Hematopoietic multipotent progenitor cell (in vitro differentiated cells): ENCODE results near the gene SLC35A3. TPM values are rescaled to one million over a fixed set of nuclear protein-coding genes. Genes with fewer than 3 reads are reported as not detected.
"Not testable (repeated sequence)": the region's sequence is repeated elsewhere in the genome, so short reads cannot be mapped to it uniquely, and the experiment has no call there.

Experiments used
- DNase-seq, 3 donors: peaks; one replicate each; pipeline ENCODE4 v3.0.0-alpha.2; 2011 to 2015; ENCODE audit warnings: low read depth in 2 of 3, low spot score in 2 of 3
- total RNA-seq: library from RNA; depleted of rRNA; stranded (reverse); fragments of >200 nt; gene quantifications from one replicate; pipeline ENCODE4 v1.2.3, GENCODE V29; 2012

Gene SLC35A3
- 16.2 TPM for total RNA-seq

DNA sequence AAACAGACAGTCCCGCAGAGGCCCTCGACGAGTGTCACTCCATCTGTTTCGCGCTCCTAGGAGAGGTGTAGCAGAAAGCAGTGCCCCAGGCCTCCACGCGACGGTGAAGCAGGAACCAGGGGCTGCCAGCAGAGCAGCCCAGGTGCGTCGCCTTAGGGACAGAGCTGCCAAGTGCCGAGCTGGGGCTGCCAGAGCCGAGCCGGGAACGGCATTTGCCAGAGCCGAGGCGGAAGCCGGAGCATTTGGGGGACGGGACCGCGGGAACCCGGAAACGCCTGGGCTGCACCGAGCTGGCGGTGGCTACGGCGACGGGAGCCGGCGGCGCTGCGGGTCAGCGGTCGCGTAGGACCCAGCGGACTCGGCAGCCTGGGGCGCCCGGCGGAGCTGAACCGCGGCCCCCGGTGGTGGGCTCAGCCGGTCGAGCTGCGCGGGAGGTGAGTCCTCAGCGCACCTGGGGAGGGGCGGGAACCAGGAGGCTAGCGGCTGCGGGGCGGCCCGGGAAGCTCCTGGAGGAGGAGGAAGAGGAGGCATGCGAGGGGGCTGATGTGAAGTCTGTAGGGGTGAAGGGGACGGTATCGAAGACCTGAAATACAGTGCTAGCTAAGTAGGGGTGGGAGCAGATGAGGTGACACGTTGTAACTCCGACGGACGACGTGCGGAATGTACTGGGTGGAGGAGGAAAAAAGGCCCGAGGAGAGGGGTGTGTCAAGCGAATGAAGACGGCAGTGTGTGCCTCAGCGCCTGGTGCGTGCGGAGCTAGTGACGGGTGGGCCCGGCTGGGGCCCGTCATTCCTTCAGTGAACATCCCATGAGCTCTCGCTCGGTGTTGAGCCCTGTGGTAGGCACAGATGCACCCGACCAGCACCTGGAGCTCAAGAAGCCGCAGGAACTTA, at the start of gene SLC35A3:
Gene SLC35A3 (plus strand): TSS at position 268 of the 893 bp plus-strand sequence. CDS start 23,559 bp downstream, outside the sequence.
- DNase-seq = peak; percentile 46 to 82 (median 75)

DNA sequence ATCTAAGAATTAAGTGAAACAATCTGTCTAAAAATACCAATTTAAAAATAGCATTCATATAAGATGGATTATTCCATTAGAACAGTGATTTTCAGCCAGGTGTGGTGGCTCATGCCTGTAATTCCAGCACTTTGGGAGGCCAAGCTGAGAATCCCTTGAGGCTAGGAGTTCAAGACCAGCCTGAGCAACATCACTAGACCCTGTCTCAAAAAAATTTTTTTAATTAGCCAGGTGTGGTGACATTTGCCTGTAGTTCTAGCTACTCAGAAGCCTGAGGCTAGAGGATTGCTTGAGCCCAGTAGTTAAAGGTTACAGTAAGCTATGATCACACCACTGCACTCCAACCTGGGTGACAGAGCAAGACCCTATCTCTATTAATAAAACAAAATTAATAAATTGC, 35.0 kb upstream of the SLC35A3 start:
- no peak for DNase-seq

DNA sequence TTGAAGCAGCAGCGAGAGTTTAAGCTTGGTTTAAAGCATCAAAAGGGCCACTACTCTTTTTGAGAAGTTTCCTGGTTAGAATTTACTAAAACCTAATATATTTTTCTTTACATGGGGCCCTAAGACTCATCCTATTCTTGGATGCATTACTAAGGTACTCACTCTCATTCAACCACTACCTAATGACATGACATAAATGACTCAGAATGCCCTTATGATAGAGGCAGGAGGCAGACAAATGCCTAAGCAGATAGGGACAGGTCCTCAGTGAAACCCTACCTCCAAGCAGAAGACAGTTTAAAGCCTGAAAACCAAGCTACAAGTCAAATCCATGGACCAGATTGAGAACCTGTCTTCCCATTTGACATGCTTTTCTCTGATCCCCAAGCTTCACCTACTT, 34.3 kb upstream of the SLC35A3 start:
- DNase-seq = no peak

DNA sequence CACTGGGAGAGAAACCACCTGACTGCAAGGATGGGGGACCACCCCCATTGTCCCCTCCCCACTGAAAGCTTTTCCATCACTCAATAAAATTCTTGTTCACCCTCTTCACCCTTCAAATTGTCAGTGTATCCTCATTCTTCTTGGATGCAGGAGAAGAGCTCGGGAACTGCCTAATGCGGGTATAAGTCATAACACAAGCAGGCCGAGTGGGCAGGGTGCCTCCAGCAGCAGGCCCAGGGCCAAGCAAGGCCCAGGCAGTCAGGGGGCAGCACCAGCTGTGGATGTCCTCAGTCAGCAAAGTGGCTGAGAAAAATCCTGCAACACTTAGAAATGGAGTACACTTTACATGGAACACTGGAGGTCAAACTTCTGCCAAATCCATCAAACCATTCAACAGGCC, 33.7 kb upstream of the SLC35A3 start:
- DNase-seq = no peak

DNA sequence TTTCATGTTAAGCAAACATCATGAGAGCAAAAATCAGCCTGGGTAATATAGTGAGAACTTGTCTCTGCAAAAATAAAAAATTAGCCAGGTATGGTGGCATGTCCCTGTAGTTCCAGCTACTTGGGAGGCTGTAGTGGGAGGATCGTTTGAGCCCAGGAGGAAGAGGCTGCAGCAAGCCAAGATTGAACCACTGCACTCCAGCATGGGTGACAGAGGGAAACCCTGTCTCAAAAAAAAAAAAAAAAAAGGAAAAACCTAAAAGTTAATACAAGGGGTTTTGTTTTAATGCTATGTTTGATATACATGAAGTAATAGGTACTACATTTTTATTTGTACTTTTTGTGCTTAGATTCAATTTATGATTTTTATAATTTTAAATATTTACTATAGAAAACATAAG, 27.1 kb upstream of the SLC35A3 start:
- DNase-seq = no peak

DNA sequence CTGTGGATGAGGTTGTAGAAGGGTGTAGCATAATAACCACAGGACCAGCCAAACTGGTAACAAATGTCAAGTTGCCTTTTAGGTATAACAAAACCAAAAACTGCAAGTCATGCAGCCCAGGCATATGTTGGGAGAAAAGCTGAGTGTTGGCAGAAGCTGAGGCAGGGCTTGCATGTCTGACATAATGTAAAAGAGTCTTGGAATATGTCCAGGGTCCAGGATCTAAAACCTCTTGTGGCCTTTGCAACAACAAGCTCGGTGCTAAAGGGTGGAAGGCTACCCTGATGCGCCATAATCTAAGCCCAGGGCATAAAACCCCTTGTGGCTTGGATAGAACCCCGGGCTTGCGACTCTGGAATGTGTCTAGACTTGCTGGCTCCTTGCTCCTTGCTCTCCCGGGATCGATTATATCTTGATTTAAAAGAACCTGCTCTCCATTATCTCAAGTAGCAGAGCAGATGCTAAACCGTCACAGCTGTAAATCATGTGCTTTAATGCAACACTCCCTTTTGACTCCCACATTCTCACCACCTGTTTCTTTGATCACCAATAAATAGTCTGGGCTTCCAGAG, 26.5 kb upstream of the SLC35A3 start:
- peak in 2 of 3 donors; percentile 5 to 32 for DNase-seq

DNA sequence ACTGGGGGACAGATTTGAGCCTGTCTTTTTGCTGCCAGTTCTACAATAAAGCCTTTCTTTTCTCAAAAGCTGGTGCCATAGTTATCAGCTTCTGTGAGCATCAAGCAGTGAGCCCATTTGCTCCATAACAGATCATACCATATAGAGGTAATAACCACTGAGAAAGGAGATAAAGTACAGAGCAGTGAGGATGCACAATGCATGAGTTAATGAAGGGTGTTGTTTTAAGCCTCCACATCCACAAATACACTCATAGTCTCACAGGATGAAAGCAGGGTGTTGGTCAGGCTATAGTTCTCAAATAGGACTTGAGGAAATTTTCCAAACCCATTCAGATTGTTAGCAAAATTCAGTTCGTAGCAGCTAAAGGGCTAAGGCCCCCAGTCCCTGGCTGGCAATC, 25.6 kb upstream of the SLC35A3 start:
- DNase-seq = no peak

DNA sequence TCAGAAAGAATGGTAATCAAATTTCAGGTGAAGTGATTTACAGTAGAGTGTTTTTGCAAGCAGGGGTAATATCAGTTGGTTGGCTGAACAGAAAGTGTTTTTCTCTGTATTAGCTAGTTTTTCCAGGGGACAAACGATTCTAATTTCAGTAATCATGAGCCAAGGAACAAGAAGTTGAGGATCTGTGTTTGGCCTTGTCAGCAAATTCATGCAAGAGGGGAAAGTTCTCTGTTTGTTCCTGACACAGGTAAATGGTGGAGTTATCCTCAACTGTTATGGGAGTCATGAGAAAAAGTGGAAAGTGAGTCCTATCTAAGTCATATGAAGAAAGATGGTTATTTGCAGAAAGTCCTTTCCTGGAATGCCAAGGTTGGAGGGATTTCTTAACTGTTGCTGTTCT, 24.6 kb upstream of the SLC35A3 start:
- DNase-seq = no peak

DNA sequence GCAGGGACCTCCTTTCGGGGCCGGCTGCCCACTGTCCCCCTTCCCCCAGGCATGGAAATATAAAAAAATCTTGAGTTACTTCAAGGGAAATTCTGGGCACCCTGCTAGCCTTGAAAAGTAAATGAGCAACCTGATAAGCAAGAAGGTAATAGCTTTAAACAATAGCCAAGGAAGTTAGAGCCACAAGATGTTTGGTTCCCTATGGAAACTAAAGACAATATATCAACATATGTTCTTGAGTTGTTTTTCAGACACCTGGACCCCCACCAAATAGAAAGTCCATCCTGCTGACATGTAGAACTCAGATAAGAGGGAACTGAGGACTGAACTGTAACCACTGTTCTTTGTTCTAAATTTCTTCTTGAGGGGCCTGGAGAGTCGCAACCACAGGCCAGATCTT, 19.3 kb upstream of the SLC35A3 start:
- no peak for DNase-seq

DNA sequence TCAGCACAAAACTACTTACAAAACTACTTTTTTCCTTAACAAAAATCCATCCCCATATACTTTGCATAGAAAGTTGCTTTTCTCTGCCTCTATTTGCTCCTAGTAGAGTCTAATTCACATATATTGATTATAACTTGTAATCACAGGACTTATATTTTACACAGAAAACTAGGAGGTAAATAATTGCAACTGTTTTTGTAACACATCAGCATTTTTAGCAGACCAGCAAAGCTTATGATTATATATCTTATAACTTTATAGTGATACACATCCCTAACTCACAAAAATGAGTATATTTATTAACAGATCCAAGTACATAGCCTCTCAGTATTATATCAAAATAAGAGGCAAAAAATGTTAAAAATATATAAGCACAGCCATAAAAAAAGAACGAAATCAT, 17.3 kb upstream of the SLC35A3 start:
- DNase-seq = no peak

DNA sequence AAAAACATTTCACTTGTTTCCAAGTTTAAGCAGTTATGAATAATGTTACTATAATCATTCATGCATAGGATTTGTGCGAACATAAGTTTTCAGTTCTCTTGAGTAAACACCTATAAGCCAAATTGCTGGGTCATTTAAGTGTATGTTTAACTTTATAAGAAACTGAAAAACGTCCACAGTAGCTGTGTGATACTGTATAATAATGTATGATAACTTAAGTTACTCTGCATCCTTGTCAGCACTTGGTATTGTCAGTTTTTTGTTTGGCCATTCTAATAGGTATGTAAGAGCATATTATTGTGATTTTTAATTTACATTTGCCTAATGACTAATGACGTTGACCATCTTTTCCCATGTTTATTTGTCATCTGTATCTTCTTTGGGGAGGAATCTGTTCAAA, 14.4 kb upstream of the SLC35A3 start:
- no peak for DNase-seq

DNA sequence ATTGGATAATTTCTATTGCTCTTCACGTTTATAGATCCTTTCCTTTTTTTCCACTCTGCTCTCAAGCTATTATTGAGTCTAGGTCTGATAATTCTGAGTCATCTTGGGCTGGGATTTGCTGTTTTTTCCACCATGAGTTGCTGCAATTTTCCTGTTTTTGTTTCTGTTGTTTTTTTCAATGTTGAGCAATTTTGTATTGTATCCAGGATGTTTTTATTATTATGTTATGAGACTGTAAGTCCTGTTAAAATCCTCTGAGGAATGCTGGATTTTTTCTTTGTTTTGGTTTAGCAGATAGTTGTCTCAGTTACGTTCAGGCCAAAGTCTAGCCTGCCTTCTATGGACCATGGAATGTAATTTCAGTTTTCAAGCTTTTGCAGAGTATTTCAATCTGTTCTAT, 13.0 kb upstream of the SLC35A3 start:
- no peak for DNase-seq

DNA sequence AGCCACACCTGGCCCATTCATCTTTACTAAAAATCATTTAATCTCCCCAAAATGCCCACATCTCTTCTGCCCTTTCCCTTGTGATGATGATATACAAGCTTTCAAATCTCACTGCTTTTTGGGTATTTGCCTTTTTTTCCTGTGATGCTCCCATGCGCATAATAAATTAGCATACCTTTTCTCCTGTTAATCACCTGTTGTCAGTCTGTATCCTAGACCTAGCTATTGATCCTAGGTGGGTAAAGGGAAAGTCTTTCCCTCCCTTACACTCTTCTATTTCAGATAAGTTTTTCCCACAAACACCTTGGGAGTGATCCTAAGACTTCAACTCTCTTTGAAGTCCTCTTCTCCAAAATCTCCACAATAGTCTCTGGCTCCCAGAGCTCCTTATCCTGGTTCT, 12.0 kb upstream of the SLC35A3 start:
- no peak for DNase-seq

DNA sequence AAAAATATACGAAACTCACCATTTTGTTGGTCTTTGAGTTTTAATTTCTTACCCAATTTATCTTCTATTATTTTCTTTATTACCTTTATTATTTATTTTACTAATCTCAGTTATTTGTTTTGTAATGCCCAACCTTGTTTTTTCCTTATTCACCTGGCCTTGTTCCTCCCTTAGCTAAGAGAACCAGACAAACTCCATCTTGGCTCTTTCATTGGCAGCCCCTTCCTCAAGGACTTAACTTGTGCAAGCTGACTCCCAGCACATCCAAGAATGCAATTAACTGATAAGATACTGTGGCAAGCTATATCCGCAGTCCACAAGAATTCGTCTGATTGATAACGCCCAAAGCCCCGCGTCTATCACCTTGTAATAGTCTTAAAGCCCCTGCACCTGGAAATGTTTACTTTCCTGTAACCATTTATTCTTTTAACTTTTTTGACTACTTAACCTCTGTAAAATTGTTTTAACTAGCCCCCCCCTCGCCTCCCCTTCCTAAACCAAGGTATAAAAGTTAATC, 10.5 kb upstream of the SLC35A3 start:
- DNase-seq = not testable (repeated sequence)

DNA sequence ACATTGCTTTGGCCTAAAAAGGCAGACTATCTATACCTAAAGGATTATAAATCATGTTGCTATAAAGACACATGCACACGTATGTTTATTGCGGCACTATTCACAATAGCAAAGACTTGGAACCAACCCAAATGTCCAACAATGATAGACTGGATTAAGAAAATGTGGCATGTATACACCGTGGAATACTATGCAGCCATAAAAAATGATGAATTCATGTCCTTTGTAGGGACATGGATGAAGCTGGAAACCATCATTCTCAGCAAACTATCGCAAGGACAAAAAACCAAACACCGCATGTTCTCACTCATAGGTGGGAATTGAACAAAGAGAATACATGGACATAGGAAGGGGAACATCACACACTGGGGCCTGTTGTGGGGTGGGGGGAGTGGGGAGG, 9.5 kb upstream of the SLC35A3 start:
- not testable (repeated sequence) for DNase-seq

DNA sequence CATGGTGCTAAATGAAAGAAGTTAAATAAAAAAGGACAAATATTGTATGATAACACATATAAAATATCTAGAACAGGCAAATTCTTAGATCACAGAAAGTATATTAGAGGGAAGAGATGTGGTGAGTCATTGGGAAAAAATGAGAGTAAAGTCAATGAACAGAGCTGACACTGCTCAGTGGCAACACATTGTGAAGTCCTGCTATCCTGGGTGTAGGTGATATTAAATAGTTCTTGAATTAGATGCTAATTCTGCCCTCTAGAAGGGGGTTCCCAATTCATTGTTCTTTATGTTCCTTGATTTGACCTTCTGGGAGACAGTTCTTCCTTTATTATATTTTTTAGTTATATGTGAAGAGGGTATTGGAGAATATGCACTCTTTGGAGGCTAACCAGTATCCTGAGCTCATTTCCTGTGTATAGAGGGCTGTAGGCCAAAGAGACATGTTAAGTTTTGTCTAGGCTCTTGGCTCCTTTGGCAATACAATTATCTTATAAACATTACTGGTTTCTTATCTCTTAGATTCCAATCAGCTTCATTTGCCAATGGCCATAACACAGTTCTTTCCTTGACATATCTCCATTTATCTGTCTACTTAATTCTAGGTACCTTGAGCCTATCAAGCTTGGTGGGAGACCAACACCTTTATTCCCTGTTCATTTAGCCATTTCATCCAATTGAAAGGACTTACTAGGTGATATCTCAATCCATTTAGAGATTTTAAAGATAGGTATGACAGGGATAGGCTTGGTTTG, 6.6 kb upstream of the SLC35A3 start:
- DNase-seq = no peak

DNA sequence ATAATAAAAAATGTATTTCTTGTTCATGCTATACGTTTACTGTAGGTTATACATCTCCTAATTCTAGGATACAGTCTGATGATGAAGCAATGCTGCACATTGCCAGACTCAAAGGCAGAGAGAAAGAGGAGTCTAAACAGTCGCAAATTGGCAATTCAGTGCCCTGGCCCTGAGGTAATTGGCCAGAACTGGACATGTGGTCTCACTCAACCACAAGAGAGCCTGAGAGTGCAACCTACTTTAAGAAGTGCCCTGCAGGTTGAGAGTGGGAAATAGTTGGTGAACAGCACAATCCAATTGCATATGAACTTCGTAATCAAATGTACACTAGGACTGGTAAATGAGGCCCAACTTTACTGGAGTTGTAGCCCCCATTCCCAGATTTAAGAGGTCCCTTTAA, 5.0 kb upstream of the SLC35A3 start:
- no peak for DNase-seq

DNA sequence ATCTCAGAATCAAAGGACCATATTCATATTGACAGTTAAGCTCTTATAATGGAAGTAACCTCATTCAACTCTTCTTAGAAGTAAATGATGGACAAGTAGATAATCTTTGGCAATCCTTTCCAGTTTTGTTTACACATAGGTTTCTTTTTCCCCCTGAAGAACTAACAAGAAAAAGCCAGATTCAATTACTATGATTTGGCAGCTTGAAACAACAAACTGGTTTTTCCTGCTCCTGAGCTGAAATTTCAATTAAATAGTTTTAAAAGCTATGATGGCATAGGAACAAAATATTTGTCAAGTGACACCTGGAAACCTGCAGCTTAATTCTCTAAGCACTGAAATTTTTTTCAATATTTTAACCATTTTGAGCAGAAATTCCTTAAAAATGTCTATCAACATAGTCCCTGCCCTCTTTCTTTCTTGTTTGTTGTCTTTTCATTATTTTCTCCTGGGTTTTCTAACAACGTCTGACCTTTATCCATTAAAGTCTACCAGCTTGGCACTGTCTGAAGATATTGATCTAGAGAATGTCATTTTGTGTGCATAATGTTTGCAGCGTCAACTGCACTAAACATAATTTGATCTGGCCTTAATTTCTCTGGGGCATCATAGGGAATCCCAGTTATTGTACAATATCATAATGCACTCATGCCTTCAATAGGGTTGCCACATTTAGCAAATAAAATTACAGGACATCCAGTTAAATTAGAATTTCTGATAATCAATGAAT, 4.0 kb upstream of the SLC35A3 start:
- DNase-seq = no peak

DNA sequence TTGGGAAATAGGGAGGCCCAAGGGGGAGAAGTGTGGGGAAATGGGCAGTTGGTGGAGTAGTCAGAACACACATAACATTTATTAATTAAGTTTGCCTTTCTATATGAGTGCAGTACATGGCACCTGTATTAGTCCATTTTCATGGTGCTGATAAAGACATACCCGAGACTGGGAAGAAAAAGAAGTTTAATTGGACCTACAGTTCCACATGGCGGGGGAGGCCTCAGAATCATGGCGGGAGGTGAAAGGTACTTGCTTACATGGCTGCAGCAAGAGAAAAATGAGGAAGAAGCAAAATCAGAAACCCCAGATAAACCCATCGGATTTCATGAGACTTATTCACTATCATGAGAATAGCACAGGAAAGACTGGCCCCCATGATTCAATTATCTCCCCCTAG, 1.6 kb upstream of the SLC35A3 start:
- DNase-seq = no peak

DNA sequence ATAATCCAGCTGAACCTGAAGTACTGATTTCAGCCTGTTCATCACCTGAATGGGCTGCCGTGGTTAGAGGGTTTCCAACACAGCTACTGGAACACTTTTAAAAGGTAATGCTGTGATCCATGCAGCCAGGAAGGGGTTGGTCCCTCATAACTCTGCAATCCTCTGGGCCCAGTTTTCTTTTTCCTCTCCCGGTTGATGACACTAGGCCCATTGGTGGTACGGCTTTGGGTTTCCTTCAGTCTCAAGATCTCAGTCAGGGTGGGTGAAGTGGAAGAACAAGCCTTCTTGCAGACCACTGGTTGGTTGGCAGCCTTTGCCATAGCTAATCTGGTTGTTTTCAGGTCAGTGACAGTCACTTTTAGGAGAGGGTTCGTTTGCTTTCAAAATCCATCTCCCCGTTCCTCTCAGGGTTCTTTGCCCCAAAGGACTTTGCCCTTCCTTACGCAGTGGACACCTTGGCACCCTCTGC, 502 bp upstream of the SLC35A3 start:
- DNase-seq = no peak
